GM19025 (cell line): Measurements from ENCODE around the gene FZD7.

Experiments used
- ATAC-seq: cut with Tn5 transposase; IDR thresholded peaks from one replicate; pipeline ENCODE4 v1.9.1; 2021; ENCODE audit warnings: mild to moderate bottlenecking, low read depth, moderate library complexity; ENCODE audit not compliant: unreplicated experiment

FZD7 gene

GRCh38 chr2:202009581-202009980, 24.1 kb upstream of the FZD7 start:
- no peak for ATAC-seq

- no peak for ATAC-seq
These were observed 19.3 kb upstream of the FZD7 start for GRCh38 chr2:202014318-202014717.

GRCh38 chr2:202014759-202015211, 18.9 kb upstream of the FZD7 start:
- no peak for ATAC-seq

GRCh38 chr2:202015471-202015870, 18.2 kb upstream of the FZD7 start:
- no peak for ATAC-seq

- ATAC-seq, result no peak
These were observed 17.0 kb upstream of the FZD7 start for GRCh38 chr2:202016579-202017227.

GRCh38 chr2:202017940-202018339, 15.7 kb upstream of the FZD7 start:
- ATAC-seq, result no peak

GRCh38 chr2:202018950-202019349, 14.7 kb upstream of the FZD7 start:
- no peak for ATAC-seq

- ATAC-seq, result no peak
These were observed 13.8 kb upstream of the FZD7 start for GRCh38 chr2:202019689-202020450.

- no peak for ATAC-seq
These were observed 10.9 kb upstream of the FZD7 start for GRCh38 chr2:202022755-202023154.

GRCh38 chr2:202023198-202023903, 10.3 kb upstream of the FZD7 start:
- ATAC-seq, result no peak

GRCh38 chr2:202023904-202024266, 9.8 kb upstream of the FZD7 start:
- no peak for ATAC-seq

GRCh38 chr2:202024871-202025270, 8.8 kb upstream of the FZD7 start:
- no peak for ATAC-seq

- no peak for ATAC-seq
These were observed 7.8 kb upstream of the FZD7 start for GRCh38 chr2:202025816-202026215.

GRCh38 chr2:202026507-202026906, 7.1 kb upstream of the FZD7 start:
- ATAC-seq, result no peak

GRCh38 chr2:202030691-202031090, 3.0 kb upstream of the FZD7 start:
- ATAC-seq, result no peak

GRCh38 chr2:202031246-202031951, 2.3 kb upstream of the FZD7 start:
- ATAC-seq, result no peak

- no peak for ATAC-seq
These were observed 774 bp upstream of the FZD7 start for GRCh38 chr2:202032846-202033316.

GRCh38 chr2:202034249-202035088, 814 bp downstream of the FZD7 start:
- ATAC-seq, result peak; percentile 13

GRCh38 chr2:202035089-202035940, 1.7 kb downstream of the FZD7 start:
- no peak for ATAC-seq
